Karpas-422 (cell line): Measurements from ENCODE around the gene TGFB2. TPM values are rescaled to one million over a fixed set of nuclear protein-coding genes. Genes with fewer than 3 reads are reported as not detected.

Experiments used
- DNase-seq: peaks from one replicate; pipeline ENCODE4 v3.0.0-alpha.2; 2015
- H2AFZ ChIP-seq: fragments of 200-600 bp; sonication (generic); 2 replicates; pipeline ENCODE4 v1.6.1; 2014; ENCODE audit warnings: antibody characterized with exemption, low read length, mixed read lengths
- H3K27ac ChIP-seq: fragments of 200-600 bp; sonication (generic); 2 replicates; pipeline ENCODE4 v1.5.1; 2014; ENCODE audit warnings: mild to moderate bottlenecking, low read length, moderate library complexity
- H3K27me3 ChIP-seq: fragments of 200-600 bp; sonication (generic); 2 replicates; pipeline ENCODE4 v1.6.1; 2014; ENCODE audit warnings: low read length, mixed read lengths
- H3K36me3 ChIP-seq: fragments of 200-600 bp; sonication (generic); 2 replicates; pipeline ENCODE4 v1.6.1; 2014; ENCODE audit warnings: low read length, mixed read lengths; ENCODE audit not compliant: insufficient read depth
- H3K4me1 ChIP-seq: fragments of 200-600 bp; sonication (generic); 2 replicates; pipeline ENCODE4 v1.6.1; 2014; ENCODE audit warnings: mild to moderate bottlenecking, low read length, mixed read lengths
- H3K4me2 ChIP-seq: fragments of 200-600 bp; sonication (generic); 2 replicates; pipeline ENCODE4 v1.6.1; 2014; ENCODE audit warnings: low read length, low read depth, mild to moderate bottlenecking; ENCODE audit not compliant: poor library complexity, severe bottlenecking
- H3K4me3 ChIP-seq: fragments of 200-600 bp; sonication (generic); 2 replicates; pipeline ENCODE4 v1.5.1; 2014; ENCODE audit warnings: mild to moderate bottlenecking, antibody characterized with exemption, low read length, mixed read lengths
- H3K79me2 ChIP-seq: fragments of 200-600 bp; sonication (generic); 2 replicates; pipeline ENCODE4 v1.6.1; 2014; ENCODE audit warnings: mild to moderate bottlenecking, low read length, mixed read lengths
- H3K9ac ChIP-seq: fragments of 200-600 bp; sonication (generic); 2 replicates; pipeline ENCODE4 v1.6.0; 2014; ENCODE audit warnings: low read length
- H3K9me2 ChIP-seq: fragments of 200-600 bp; sonication (generic), shearing (Covaris generic); replicated peaks from 2 replicates; pipeline ENCODE4 v1.6.0; 2014; ENCODE audit warnings: mild to moderate bottlenecking, low read length, moderate library complexity; ENCODE audit not compliant: insufficient read depth
- H3K9me3 ChIP-seq: fragments of 300-700, 200-600 bp; sonication (generic); 2 replicates; pipeline ENCODE4 v1.6.1; 2014; ENCODE audit warnings: low read length, mixed read lengths
- H4K20me1 ChIP-seq: fragments of 200-600 bp; sonication (generic); 2 replicates; pipeline ENCODE4 v1.6.1; 2014; ENCODE audit warnings: mild to moderate bottlenecking, antibody characterized with exemption, low read length, low read depth; ENCODE audit not compliant: insufficient read depth
- total RNA-seq: library from RNA; depleted of rRNA; stranded (reverse); fragments of >200 nt; shearing (Covaris generic); gene quantifications from 2 replicates; pipeline ENCODE4 v1.2.3, GENCODE V29; 2014; ENCODE audit warnings: low replicate concordance

TGFB2 gene
- total RNA-seq, 1 experiment from 2014 or later = not detected

GRCh38 chr1:218322762-218323161, 22.4 kb upstream of the TGFB2 start:
- Histone ChIP-seq H2AFZ (no peak overlapping the region), H3K4me3 (no peak overlapping the region), H3K79me2 (peaks cover 36% of the 10 kb centered on the region), H3K4me1 (no peaks in the 10 kb centered on the region), H3K9me2 (no peaks in the 10 kb centered on the region), H3K9me3 (no peaks in the 10 kb centered on the region), H3K27me3 (no peaks in the 10 kb centered on the region), H4K20me1 (no peaks in the 10 kb centered on the region), H3K9ac (no peak overlapping the region), H3K36me3 (peaks cover 4% of the 10 kb centered on the region; the same call in 1 of the 2 replicates), H3K4me2 (no peak overlapping the region), H3K27ac (no peak overlapping the region)
- no peak for DNase-seq

- H3K4me1 ChIP-seq = no peaks in the 10 kb centered on the region
- H3K79me2 ChIP-seq = peaks cover 29% of the 10 kb centered on the region
- H3K9me2 ChIP-seq = no peaks in the 10 kb centered on the region
- no peaks in the 10 kb centered on the region for H4K20me1 ChIP-seq
- H3K27ac ChIP-seq = no peak overlapping the region
- H2AFZ ChIP-seq = no peak overlapping the region
- H3K4me3 ChIP-seq = no peak overlapping the region
- no peak overlapping the region for H3K4me2 ChIP-seq
- no peaks in the 10 kb centered on the region for H3K9me3 ChIP-seq
- H3K9ac ChIP-seq = no peak overlapping the region
- no peaks in the 10 kb centered on the region for H3K27me3 ChIP-seq
- DNase-seq = no peak
- no peaks in the 10 kb centered on the region; the same call in 1 of the 2 replicates for H3K36me3 ChIP-seq
Measured at GRCh38 chr1:218323568-218324225, 21.4 kb upstream of the TGFB2 start.

- no peak overlapping the region for H3K9ac ChIP-seq
- no peaks in the 10 kb centered on the region for H3K9me3 ChIP-seq
- no peaks in the 10 kb centered on the region for H3K27me3 ChIP-seq
- H3K9me2 ChIP-seq = no peaks in the 10 kb centered on the region
- no peaks in the 10 kb centered on the region for H4K20me1 ChIP-seq
- H3K79me2 ChIP-seq = peaks cover 28% of the 10 kb centered on the region
- no peak overlapping the region for H2AFZ ChIP-seq
- no peak overlapping the region for H3K4me3 ChIP-seq
- no peak overlapping the region for H3K4me2 ChIP-seq
- DNase-seq = no peak
- H3K4me1 ChIP-seq = no peaks in the 10 kb centered on the region
- H3K36me3 ChIP-seq = no peaks in the 10 kb centered on the region
- no peak overlapping the region for H3K27ac ChIP-seq
Measured at GRCh38 chr1:218324226-218324580, 20.9 kb upstream of the TGFB2 start.

GRCh38 chr1:218328769-218329168, 16.4 kb upstream of the TGFB2 start:
- Histone ChIP-seq H3K9me2 (no peaks in the 10 kb centered on the region), H2AFZ (no peak overlapping the region), H3K27ac (no peak overlapping the region), H3K36me3 (peaks cover 3% of the 10 kb centered on the region; the same call in 1 of the 2 replicates), H3K79me2 (peaks cover 25% of the 10 kb centered on the region), H3K4me3 (no peak overlapping the region), H4K20me1 (no peaks in the 10 kb centered on the region), H3K4me2 (no peak overlapping the region), H3K9ac (no peak overlapping the region), H3K27me3 (no peaks in the 10 kb centered on the region), H3K4me1 (no peaks in the 10 kb centered on the region), H3K9me3 (no peaks in the 10 kb centered on the region)
- DNase-seq = no peak

GRCh38 chr1:218330043-218330623, 15.0 kb upstream of the TGFB2 start:
- H3K9ac ChIP-seq = no peak overlapping the region
- DNase-seq = peak; percentile 74

GRCh38 chr1:218332416-218332815, 12.7 kb upstream of the TGFB2 start:
- no peak overlapping the region for H2AFZ ChIP-seq
- H3K36me3 ChIP-seq = peaks cover 3% of the 10 kb centered on the region; the same call in 1 of the 2 replicates
- no peaks in the 10 kb centered on the region for H3K9me3 ChIP-seq
- no peak overlapping the region for H3K9ac ChIP-seq
- H3K4me2 ChIP-seq = no peak overlapping the region
- H3K27ac ChIP-seq = no peak overlapping the region
- H4K20me1 ChIP-seq = no peaks in the 10 kb centered on the region
- H3K79me2 ChIP-seq = peaks cover 9% of the 10 kb centered on the region; the same call in 1 of the 2 replicates
- no peaks in the 10 kb centered on the region for H3K4me1 ChIP-seq
- no peaks in the 10 kb centered on the region for H3K27me3 ChIP-seq
- no peaks in the 10 kb centered on the region for H3K9me2 ChIP-seq
- DNase-seq = no peak
- no peak overlapping the region for H3K4me3 ChIP-seq

More at GRCh38 chr1:218330043-218330623, 15.0 kb upstream of the TGFB2 start:
- no peaks in the 10 kb centered on the region for H4K20me1 ChIP-seq
- H3K27ac ChIP-seq = no peak overlapping the region
- H3K9me2 ChIP-seq = no peaks in the 10 kb centered on the region
- no peaks in the 10 kb centered on the region for H3K4me1 ChIP-seq
- no peak overlapping the region for H3K4me3 ChIP-seq
- no peak overlapping the region for H2AFZ ChIP-seq
- H3K9me3 ChIP-seq = no peaks in the 10 kb centered on the region
- H3K79me2 ChIP-seq = peaks cover 17% of the 10 kb centered on the region
- no peaks in the 10 kb centered on the region for H3K27me3 ChIP-seq
- peaks cover 3% of the 10 kb centered on the region; the same call in 1 of the 2 replicates for H3K36me3 ChIP-seq
- no peak overlapping the region for H3K4me2 ChIP-seq

GRCh38 chr1:218336328-218336727, 8.8 kb upstream of the TGFB2 start:
- no peaks in the 10 kb centered on the region; the same call in 1 of the 2 replicates for H3K36me3 ChIP-seq
- H3K27ac ChIP-seq = no peak overlapping the region
- no peaks in the 10 kb centered on the region for H3K79me2 ChIP-seq
- DNase-seq = no peak
- H3K4me1 ChIP-seq = no peaks in the 10 kb centered on the region
- H3K9ac ChIP-seq = no peak overlapping the region
- no peak overlapping the region for H3K4me3 ChIP-seq
- H3K27me3 ChIP-seq = no peaks in the 10 kb centered on the region
- H3K9me2 ChIP-seq = no peaks in the 10 kb centered on the region
- H4K20me1 ChIP-seq = no peaks in the 10 kb centered on the region
- no peak overlapping the region for H2AFZ ChIP-seq
- H3K9me3 ChIP-seq = no peaks in the 10 kb centered on the region
- H3K4me2 ChIP-seq = no peak overlapping the region

- 0 out of 2 replicates have a peak, but pooled peaks cover 2% of the 10 kb centered on the region for H3K36me3 ChIP-seq
- no peak overlapping the region for H3K9ac ChIP-seq
- H4K20me1 ChIP-seq = no peaks in the 10 kb centered on the region
- peaks cover under 1% of the 10 kb centered on the region; the same call in 1 of the 2 replicates for H3K4me1 ChIP-seq
- no peaks in the 10 kb centered on the region for H3K9me2 ChIP-seq
- no peaks in the 10 kb centered on the region for H3K79me2 ChIP-seq
- H3K27me3 ChIP-seq = no peaks in the 10 kb centered on the region
- H3K9me3 ChIP-seq = no peaks in the 10 kb centered on the region
- no peak overlapping the region for H3K4me2 ChIP-seq
- peak; percentile 66 for DNase-seq
- no peak overlapping the region for H3K27ac ChIP-seq
- H3K4me3 ChIP-seq = no peak overlapping the region
- no peak overlapping the region for H2AFZ ChIP-seq
Measured at GRCh38 chr1:218339267-218339831, 5.8 kb upstream of the TGFB2 start.
